Sigmoid colon (tissue), 7 donors: ENCODE measurements around the gene PHB1. TPM values are rescaled to one million over a fixed set of nuclear protein-coding genes. Genes with fewer than 3 reads are reported as not detected.
"Not testable (repeated sequence)": the region's sequence is repeated elsewhere in the genome, so short reads cannot be mapped to it uniquely, and the experiment has no call there.

Source experiments
- DNase-seq: peaks from one replicate; pipeline ENCODE4 v3.0.0-alpha.2; 2019
- H3K27ac ChIP-seq, 4 donors: fragments of 200-600 bp; sonication (generic); one replicate each; pipeline ENCODE4 v1.5.1; 2016 to 2019; ENCODE audit warnings: mild to moderate bottlenecking in 1 of 4
- H3K27me3 ChIP-seq, 3 donors: fragments of 200-600 bp; sonication (generic); one replicate each; pipeline ENCODE4 v1.5.1; 2019; ENCODE audit warnings: mild to moderate bottlenecking in 1 of 3
- H3K36me3 ChIP-seq, 4 donors: fragments of 200-600 bp; sonication (generic); one replicate each; pipeline ENCODE4 v1.5.1; 2016 to 2019
- H3K4me1 ChIP-seq, 4 donors: fragments of 200-600 bp; sonication (generic); one replicate each; pipeline ENCODE4 v1.5.1; 2017 to 2019
- H3K4me3 ChIP-seq, 4 donors: fragments of 200-600 bp; sonication (generic); one replicate each; pipeline ENCODE4 v1.5.1; 2017 to 2019; ENCODE audit warnings: mild to moderate bottlenecking in 2 of 4, moderate library complexity in 1 of 4
- H3K9me3 ChIP-seq, 4 donors: fragments of 200-600 bp in 3 of 4; sonication (generic) in 3 of 4; one replicate each; pipeline versions ENCODE4 v1.5.1 to v1.6.1; 2013 to 2019
- CTCF ChIP-seq, 4 experiments: fragments of 450-650 bp in 3 of 4; fragments of 200-600 bp in 1 of 4; IDR thresholded peaks; one replicate each; pipeline ENCODE4 v1.5.1; 2016 to 2019; ENCODE audit warnings: antibody characterized with exemption in 4 of 4, mild to moderate bottlenecking in 3 of 4, moderate library complexity in 2 of 4
- EP300 ChIP-seq, 4 donors: sonication (generic); formaldehyde crosslinking; IDR thresholded peaks; one replicate each; pipeline ENCODE4 v1.6.1; 2017; ENCODE audit warnings: antibody characterized with exemption in 4 of 4
- POLR2A ChIP-seq, 2 donors: fragments of 450-650 bp; IDR thresholded peaks; one replicate each; pipeline ENCODE4 v1.6.1; 2016; ENCODE audit warnings: antibody characterized with exemption in 2 of 2, mild to moderate bottlenecking in 2 of 2, moderate library complexity in 2 of 2
- POLR2AphosphoS5 ChIP-seq, 4 donors: sonication (generic); formaldehyde crosslinking; IDR thresholded peaks; one replicate each; pipeline ENCODE4 v1.6.1; 2017; ENCODE audit warnings: antibody characterized with exemption in 4 of 4
- WGBS, 2 donors: extraction: QIAGEN DNeasy Blood & Tissue Kit; methylation state at CpG; one replicate each; pipeline ENCODE4 v1.1.7; 2013; 5-methylcytosine and 5-hydroxymethylcytosine counted together
- intact Hi-C: fragments of 100-400 bp; cut with DNase I; formaldehyde crosslinking; loops from one replicate; pipeline ENCODE4 v1.15.1; 2023
- polyA plus RNA-seq, 3 donors: library from polyadenylated mRNA; stranded (reverse); fragments of 200-250 nt; gene quantifications; one replicate each; pipeline ENCODE4 v1.2.3, GENCODE V29; 2013
- total RNA-seq, 4 donors: library from RNA; depleted of rRNA; stranded (reverse); fragments of >200 nt; gene quantifications; one replicate each; pipeline ENCODE4 v1.1.0, GENCODE V29; 2016
- donor health status: healthy with polysubstance abuse.
- donor health status: Bipolar disorder and iron deficiency.
- donor health status: healthy.

PHB1 gene
- total and polyA plus RNA-seq, 7 donors: 70.9 to 279 (median 105) TPM

- no peak for DNase-seq
Observed at GRCh38 chr17:49433000-49433694, 18.5 kb upstream of the PHB1 start.

GRCh38 chr17:49431743-49432142 is 17.1 kb upstream of the PHB1 start:
- no peak for DNase-seq
- no peak overlapping the region for H3K4me3 ChIP-seq
- H3K4me1 ChIP-seq: no peaks in the 10 kb centered on the region
- no peaks in the 10 kb centered on the region for H3K36me3 ChIP-seq
- 88 to 89% methylated on average over 8 of the region's 8 CpGs for WGBS, 2 donors
- TF ChIP-seq CTCF (IDR thresholded peaks at IDR 0.05) (no peak), EP300 (IDR thresholded peaks at IDR 0.05) (no peak), POLR2AphosphoS5 (IDR thresholded peaks at IDR 0.05) (no peak), POLR2A (IDR thresholded peaks at IDR 0.05) (no peak)
- no peaks in the 10 kb centered on the region for H3K9me3 ChIP-seq
- no peak overlapping the region for H3K27ac ChIP-seq
- intact Hi-C loops: no loop called here
- no peaks in the 10 kb centered on the region for H3K27me3 ChIP-seq

More at GRCh38 chr17:49433000-49433694, 18.5 kb upstream of the PHB1 start:
- no peak overlapping the region for H3K27ac ChIP-seq
- H3K27me3 ChIP-seq: peaks cover 0 to under 1% (median 0%) of the 10 kb centered on the region in 3 donors
- intact Hi-C loops: no loop called here
- no peak for TF ChIP-seq POLR2AphosphoS5 (IDR thresholded peaks at IDR 0.05)
- no peak for TF ChIP-seq POLR2A (IDR thresholded peaks at IDR 0.05)
- TF ChIP-seq CTCF (IDR thresholded peaks at IDR 0.05): no peak
- no peak for TF ChIP-seq EP300 (IDR thresholded peaks at IDR 0.05)
- H3K36me3 ChIP-seq: no peaks in the 10 kb centered on the region
- 87 to 89% methylated on average over 4 of the region's 4 CpGs for WGBS, 2 donors
- H3K4me3 ChIP-seq: no peak overlapping the region
- H3K4me1 ChIP-seq: no peaks in the 10 kb centered on the region
- no peaks in the 10 kb centered on the region for H3K9me3 ChIP-seq

GRCh38 chr17:49425004-49425286 is 10.3 kb upstream of the PHB1 start:
- no peak overlapping the region for H3K4me3 ChIP-seq
- H3K4me1 ChIP-seq: no peaks in the 10 kb centered on the region
- peaks cover 0 to 5% (median 4%) of the 10 kb centered on the region in 4 donors for H3K9me3 ChIP-seq
- no peaks in the 10 kb centered on the region for H3K36me3 ChIP-seq
- DNase-seq: no peak
- H3K27me3 ChIP-seq: no peaks in the 10 kb centered on the region
- no peak overlapping the region for H3K27ac ChIP-seq
- TF ChIP-seq CTCF (IDR thresholded peaks at IDR 0.05) (no peak), POLR2A (IDR thresholded peaks at IDR 0.05) (no peak), POLR2AphosphoS5 (IDR thresholded peaks at IDR 0.05) (no peak), EP300 (IDR thresholded peaks at IDR 0.05) (no peak)
- intact Hi-C loops: no loop called here

GRCh38 chr17:49424276-49425003 is 9.8 kb upstream of the PHB1 start:
- H3K9me3 ChIP-seq, H3K27ac ChIP-seq, H3K27me3 ChIP-seq, intact Hi-C loops, H3K36me3 ChIP-seq, DNase-seq, H3K4me3 ChIP-seq, H3K4me1 ChIP-seq: not testable (repeated sequence)
- WGBS, 2 donors: 83 to 89% methylated on average over 15 to 16 of the region's 16 CpGs

- Histone ChIP-seq H3K9me3 (peaks cover 0 to 5% (median 4%) of the 10 kb centered on the region in 4 donors), H3K27ac (no peak overlapping the region), H3K36me3 (no peaks in the 10 kb centered on the region), H3K4me3 (no peak overlapping the region), H3K4me1 (no peaks in the 10 kb centered on the region), H3K27me3 (no peaks in the 10 kb centered on the region)
- WGBS, 2 donors: 45 to 60% methylated on average over 1 of the region's 1 CpG
- no peak for DNase-seq
- intact Hi-C loops: no loop called here
- TF ChIP-seq EP300 (IDR thresholded peaks at IDR 0.05) (no peak), POLR2AphosphoS5 (IDR thresholded peaks at IDR 0.05) (no peak), CTCF (IDR thresholded peaks at IDR 0.05) (no peak), POLR2A (IDR thresholded peaks at IDR 0.05) (no peak)
Observed at GRCh38 chr17:49422714-49423113, 8.0 kb upstream of the PHB1 start.

GRCh38 chr17:49419761-49420160 is 5.1 kb upstream of the PHB1 start:
- H3K4me1 ChIP-seq, H3K4me3 ChIP-seq, H3K36me3 ChIP-seq, H3K9me3 ChIP-seq, H3K27me3 ChIP-seq, H3K27ac ChIP-seq, DNase-seq: not testable (repeated sequence)
- intact Hi-C loops: loop anchor here (5.0 to 10.0 kb wide), 3 partner anchors 78 to 275 kb away; partner anchors contain the start of gene NGFR
- 88 to 94% methylated on average over 23 of the region's 23 CpGs for WGBS, 2 donors

GRCh38 chr17:49418754-49419740 is 4.4 kb upstream of the PHB1 start:
- peaks cover 0 to 12% (median 10%) of the 10 kb centered on the region in 4 donors for H3K4me1 ChIP-seq
- DNase-seq, H3K27me3 ChIP-seq, H3K9me3 ChIP-seq, H3K27ac ChIP-seq, H3K36me3 ChIP-seq, H3K4me3 ChIP-seq: not testable (repeated sequence)
- intact Hi-C loops: loop anchor here (5.0 to 10.0 kb wide), 3 partner anchors 78 to 276 kb away; partner anchors contain the start of gene NGFR
- 88 to 91% methylated on average over 32 of the region's 32 CpGs for WGBS, 2 donors
